Caki2 (cell line): ENCODE measurements around the gene RASGRF1. TPM values are rescaled to one million over a fixed set of nuclear protein-coding genes. Genes with fewer than 3 reads are reported as not detected.

Source experiments
- DNase-seq: peaks from one replicate; pipeline ENCODE4 v3.0.0-alpha.2; 2015; ENCODE audit warnings: low read depth
- in situ Hi-C: cut with HindIII; loops from 2 replicates; pipeline ENCODE4 v1.10.0; 2016; ENCODE audit warnings: low sequenced_read_pairs, low pct_unique_long_range_greater_than_20kb, mixed read lengths
- total RNA-seq: library from RNA; depleted of rRNA; stranded (reverse); fragments of >200 nt; shearing (Covaris generic); gene quantifications from 2 replicates; pipeline ENCODE4 v1.2.3, GENCODE V29; 2014; ENCODE audit warnings: low replicate concordance

RASGRF1 gene
- total RNA-seq, 1 experiment from 2014 or later = not detected

GRCh38 chr15:79051941-79052731 lies 38.4 kb downstream of the RASGRF1 start:
- no peak for DNase-seq
- in situ Hi-C loops = no loop called here

GRCh38 chr15:79051029-79051428 lies 39.6 kb downstream of the RASGRF1 start:
- no peak for DNase-seq
- in situ Hi-C loops = no loop called here

DNA sequence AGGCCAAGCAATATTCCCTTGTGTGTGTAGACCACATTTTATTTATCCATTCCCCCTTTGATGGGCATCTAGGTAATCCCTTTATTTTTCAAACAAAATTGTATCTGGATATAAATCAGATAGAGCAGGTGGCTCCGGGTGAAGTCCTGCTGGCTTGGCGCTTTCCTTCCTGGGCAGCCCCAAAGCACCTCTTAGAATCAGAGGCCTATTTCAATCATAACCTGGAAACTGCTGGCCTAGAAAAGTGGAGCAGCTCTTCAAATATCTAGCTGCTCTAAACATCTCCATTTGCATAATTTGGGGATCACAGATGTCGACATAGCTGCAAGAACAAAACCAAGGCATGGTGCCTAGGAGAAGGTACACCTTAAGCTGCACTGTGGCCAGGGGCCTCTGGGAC lies 40.2 kb downstream of the RASGRF1 start:
- DNase-seq = no peak
- in situ Hi-C loops = no loop called here

GRCh38 chr15:79049416-79049815 lies 41.2 kb downstream of the RASGRF1 start:
- DNase-seq = no peak
- in situ Hi-C loops = loop anchor here (25.0 kb wide), 1 partner anchor 138 kb away; no protein-coding TSS in a partner anchor

- in situ Hi-C loops = loop anchor here (25.0 kb wide), 1 partner anchor 139 kb away; no protein-coding TSS in a partner anchor
- DNase-seq = no peak
Observed at GRCh38 chr15:79047676-79048439, 42.7 kb downstream of the RASGRF1 start.

DNA sequence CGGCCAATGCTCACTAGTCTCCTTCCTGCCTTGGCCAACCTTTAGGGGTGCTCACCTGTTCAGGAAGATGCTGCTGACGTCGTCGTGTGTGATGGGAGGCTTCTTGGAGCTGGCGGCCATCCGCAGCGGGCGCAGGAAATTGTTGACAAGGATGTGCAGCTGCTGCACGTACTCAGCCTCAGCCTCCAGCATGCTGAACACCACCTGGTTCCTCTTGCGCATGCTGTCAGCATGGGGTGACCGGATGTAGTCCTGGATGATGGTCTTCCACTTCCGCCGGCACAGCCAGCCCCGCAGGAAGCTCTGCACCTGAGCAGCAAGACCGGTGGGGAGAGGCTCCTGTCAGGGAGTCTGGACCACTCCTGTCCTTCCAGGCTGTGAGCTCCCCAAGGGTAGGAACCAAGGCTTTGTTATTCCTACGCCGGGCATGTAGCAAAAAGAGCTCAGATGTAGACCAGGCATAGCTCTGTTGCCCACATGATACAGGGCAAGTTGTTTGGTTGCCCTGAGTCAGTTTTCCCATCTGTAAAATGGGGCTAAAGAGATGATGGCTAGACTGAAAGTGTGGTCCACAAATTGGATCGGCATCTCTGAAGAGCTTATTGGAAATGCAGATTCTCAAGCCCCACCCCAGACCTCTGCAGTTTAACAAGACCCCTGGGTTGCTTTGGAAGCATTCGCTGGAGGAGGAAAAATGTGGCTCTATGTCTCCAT lies 43.7 kb downstream of the RASGRF1 start:
- DNase-seq = no peak
- in situ Hi-C loops = loop anchor here (25.0 kb wide), 1 partner anchor 140 kb away; no protein-coding TSS in a partner anchor

GRCh38 chr15:79045041-79045440 lies 45.5 kb downstream of the RASGRF1 start:
- in situ Hi-C loops = loop anchor here (25.0 kb wide), 1 partner anchor 142 kb away; no protein-coding TSS in a partner anchor

DNA sequence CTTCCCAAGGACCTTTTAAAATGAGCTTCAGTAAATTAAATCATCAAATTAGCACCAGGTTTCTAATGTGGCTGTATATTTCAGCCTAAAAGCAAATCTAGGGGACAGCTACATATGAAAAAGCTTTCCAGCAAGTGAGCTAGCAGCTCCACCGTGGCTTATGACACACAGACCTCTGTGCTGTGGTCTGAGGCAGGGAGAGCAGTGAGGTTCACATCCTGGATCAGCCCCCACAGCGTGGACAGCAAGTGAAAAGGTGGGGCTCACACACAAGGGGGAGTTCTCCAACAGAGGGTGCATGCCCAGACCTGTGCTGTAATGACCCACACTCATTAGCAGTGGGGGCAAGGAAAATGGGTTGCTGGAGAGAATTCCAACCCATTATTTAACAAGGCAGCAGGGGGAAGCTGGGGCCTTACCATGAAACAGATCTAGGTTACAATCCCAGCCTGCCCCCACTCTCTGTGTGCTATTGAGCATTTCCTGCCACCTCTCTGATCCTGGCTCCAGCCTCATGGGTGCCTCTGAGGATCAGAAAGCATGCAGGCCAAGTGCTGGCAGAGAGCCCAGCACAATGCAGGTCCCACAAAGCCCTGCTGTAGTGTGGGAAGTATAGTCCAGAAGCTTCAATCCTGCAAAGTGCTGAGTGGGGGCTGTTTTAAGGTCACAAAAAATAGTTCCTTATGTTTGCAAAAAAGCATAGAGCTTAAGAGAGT lies 48.2 kb downstream of the RASGRF1 start:
- in situ Hi-C loops = loop anchor here (25.0 kb wide), 1 partner anchor 145 kb away; no protein-coding TSS in a partner anchor
- no peak for DNase-seq

More at GRCh38 chr15:79045041-79045440, 45.5 kb downstream of the RASGRF1 start:
- DNase-seq = no peak

- in situ Hi-C loops = loop anchor here (25.0 kb wide), 1 partner anchor 146 kb away; no protein-coding TSS in a partner anchor
- no peak for DNase-seq
Observed at GRCh38 chr15:79041601-79042168, 48.9 kb downstream of the RASGRF1 start.

DNA sequence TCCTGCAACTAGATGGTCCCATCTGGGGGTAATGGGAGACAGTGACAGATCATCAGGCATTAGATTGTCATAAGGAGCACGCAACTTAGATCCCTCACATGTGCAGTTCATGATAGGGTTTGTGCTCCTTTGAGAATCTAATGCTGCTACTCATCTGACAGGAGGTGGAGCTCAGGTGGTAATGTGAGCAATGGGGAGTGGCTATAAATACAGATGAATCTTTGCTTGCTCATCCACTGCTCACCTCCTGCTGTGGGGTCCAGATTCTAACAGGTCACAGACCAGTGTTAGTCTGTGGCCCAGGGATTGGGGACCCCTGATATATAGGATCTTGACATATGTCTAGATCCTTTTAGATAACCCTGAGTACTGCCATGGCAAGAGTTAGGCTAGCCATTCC lies 52.7 kb downstream of the RASGRF1 start:
- peak; percentile 32 for DNase-seq
- in situ Hi-C loops = loop anchor here (25.0 kb wide), 1 partner anchor 149 kb away; no protein-coding TSS in a partner anchor

- no peak for DNase-seq
- in situ Hi-C loops = loop anchor here (25.0 kb wide), 1 partner anchor 151 kb away; no protein-coding TSS in a partner anchor
Observed at GRCh38 chr15:79036323-79036722, 54.3 kb downstream of the RASGRF1 start.

- no peak for DNase-seq
- in situ Hi-C loops = loop anchor here (25.0 kb wide), 1 partner anchor 151 kb away; no protein-coding TSS in a partner anchor
Observed at GRCh38 chr15:79035814-79036213, 54.8 kb downstream of the RASGRF1 start.

DNA sequence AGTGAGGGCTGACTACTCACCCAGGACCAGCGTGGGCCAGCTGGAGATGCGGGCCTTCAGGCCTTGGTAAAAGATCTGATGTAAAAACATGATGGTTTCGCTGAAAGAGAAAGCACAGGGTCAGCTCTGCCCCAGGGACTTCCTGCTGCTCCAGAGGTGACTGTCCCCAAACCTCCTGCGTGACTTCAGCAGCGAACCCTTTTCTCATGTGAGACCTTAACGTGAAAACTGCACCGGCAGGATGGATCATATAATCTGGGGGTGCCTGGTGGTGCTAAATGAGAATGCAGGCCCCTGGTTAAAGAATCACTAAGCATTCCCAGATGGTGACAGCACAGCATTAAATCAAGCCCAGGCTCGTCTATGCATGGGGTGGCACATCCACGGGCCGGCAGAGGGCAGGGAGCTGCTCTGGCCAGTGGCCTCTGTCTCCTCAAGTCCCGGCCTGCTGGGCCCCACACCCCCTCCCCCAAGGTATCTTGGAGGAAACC lies 55.4 kb downstream of the RASGRF1 start:
- in situ Hi-C loops = loop anchor here (25.0 kb wide), 1 partner anchor 152 kb away; no protein-coding TSS in a partner anchor
- DNase-seq = peak; percentile 64

GRCh38 chr15:79034284-79034683 lies 56.3 kb downstream of the RASGRF1 start:
- no peak for DNase-seq
- in situ Hi-C loops = loop anchor here (25.0 kb wide), 1 partner anchor 153 kb away; no protein-coding TSS in a partner anchor

GRCh38 chr15:79032656-79033055 lies 57.9 kb downstream of the RASGRF1 start:
- in situ Hi-C loops = loop anchor here (25.0 kb wide), 1 partner anchor 155 kb away; no protein-coding TSS in a partner anchor
- no peak for DNase-seq

GRCh38 chr15:79031821-79032220 lies 58.8 kb downstream of the RASGRF1 start:
- in situ Hi-C loops = loop anchor here (25.0 kb wide), 1 partner anchor 155 kb away; no protein-coding TSS in a partner anchor
- DNase-seq = no peak

- DNase-seq = no peak
- in situ Hi-C loops = loop anchor here (25.0 kb wide), 1 partner anchor 156 kb away; no protein-coding TSS in a partner anchor
Observed at GRCh38 chr15:79031201-79031600, 59.4 kb downstream of the RASGRF1 start.
